Measurements from ENCODE around the gene C10orf120.

DNA sequence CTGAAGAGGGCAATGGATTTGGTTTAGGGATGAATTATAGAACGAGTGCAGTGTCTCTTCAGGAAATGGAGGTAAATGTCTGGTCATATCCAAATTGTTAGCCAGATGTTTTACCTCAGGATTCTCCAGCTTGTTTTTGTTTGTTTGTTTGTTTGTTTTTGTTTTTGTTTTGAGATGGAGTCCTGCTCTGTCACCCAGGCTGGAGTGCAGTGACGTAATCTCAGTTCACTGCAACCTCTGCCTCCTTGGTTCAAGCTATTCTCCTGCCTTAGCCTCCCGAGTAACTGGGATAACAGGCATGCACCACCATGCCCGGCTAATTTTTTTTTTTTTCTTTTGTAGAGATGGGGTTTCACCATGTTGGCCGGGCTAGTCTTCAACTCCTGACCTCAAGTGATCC, 6.9 kb downstream of the C10orf120 start:
- no peak for TF ChIP-seq POLR2A (IDR thresholded peaks at IDR 0.05)
- TF ChIP-seq, protein P1, sequence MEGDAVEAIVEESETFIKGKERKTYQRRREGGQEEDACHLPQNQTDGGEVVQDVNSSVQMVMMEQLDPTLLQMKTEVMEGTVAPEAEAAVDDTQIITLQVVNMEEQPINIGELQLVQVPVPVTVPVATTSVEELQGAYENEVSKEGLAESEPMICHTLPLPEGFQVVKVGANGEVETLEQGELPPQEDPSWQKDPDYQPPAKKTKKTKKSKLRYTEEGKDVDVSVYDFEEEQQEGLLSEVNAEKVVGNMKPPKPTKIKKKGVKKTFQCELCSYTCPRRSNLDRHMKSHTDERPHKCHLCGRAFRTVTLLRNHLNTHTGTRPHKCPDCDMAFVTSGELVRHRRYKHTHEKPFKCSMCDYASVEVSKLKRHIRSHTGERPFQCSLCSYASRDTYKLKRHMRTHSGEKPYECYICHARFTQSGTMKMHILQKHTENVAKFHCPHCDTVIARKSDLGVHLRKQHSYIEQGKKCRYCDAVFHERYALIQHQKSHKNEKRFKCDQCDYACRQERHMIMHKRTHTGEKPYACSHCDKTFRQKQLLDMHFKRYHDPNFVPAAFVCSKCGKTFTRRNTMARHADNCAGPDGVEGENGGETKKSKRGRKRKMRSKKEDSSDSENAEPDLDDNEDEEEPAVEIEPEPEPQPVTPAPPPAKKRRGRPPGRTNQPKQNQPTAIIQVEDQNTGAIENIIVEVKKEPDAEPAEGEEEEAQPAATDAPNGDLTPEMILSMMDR (IDR thresholded peaks at IDR 0.05) = no peak

Measured in Peyer's patch (tissue), 4 donors.